HepG2 (cell line): ENCODE data around the gene PGC.

Experiments used
- CTCF ChIP-seq: sonication (generic); formaldehyde crosslinking; IDR thresholded peaks from 2 replicates; pipeline ENCODE4 v1.5.0; 2020; ENCODE audit warnings: mild to moderate bottlenecking, missing genetic modification reagents, moderate library complexity
- ZBTB7B ChIP-seq: sonication (generic); formaldehyde crosslinking; IDR thresholded peaks from 2 replicates; pipeline ENCODE4 v1.4.0; 2020; ENCODE audit warnings: missing genetic modification reagents

GRCh38 chr6:41691426-41692079, 55.6 kb downstream of the PGC start:
- TF ChIP-seq CTCF (CRISPR knock-in tag) (no peak), ZBTB7B (CRISPR knock-in tag) (no peak)
